DOHH2 (cell line): ENCODE measurements around the gene KRT76.

Experiments used
- EZH2phosphoT487 ChIP-seq: fragments of 200-600 bp; sonication (generic); IDR thresholded peaks from 2 replicates; pipeline ENCODE4 v1.6.1; 2017; ENCODE audit warnings: borderline replicate concordance, mild to moderate bottlenecking, antibody characterized with exemption, low read length, moderate library complexity, mixed read lengths
- TF ChIP-seq, protein P1 (sequence below): fragments of 200-600 bp; sonication (generic); IDR thresholded peaks from one replicate; pipeline ENCODE4 v1.5.1; 2014; ENCODE audit warnings: antibody characterized with exemption, mild to moderate bottlenecking, low read depth, low read length; ENCODE audit not compliant: poor library complexity, severe bottlenecking

GRCh38 chr12:52752516-52752915 lies 24.6 kb downstream of the KRT76 start:
- TF ChIP-seq, protein P1, sequence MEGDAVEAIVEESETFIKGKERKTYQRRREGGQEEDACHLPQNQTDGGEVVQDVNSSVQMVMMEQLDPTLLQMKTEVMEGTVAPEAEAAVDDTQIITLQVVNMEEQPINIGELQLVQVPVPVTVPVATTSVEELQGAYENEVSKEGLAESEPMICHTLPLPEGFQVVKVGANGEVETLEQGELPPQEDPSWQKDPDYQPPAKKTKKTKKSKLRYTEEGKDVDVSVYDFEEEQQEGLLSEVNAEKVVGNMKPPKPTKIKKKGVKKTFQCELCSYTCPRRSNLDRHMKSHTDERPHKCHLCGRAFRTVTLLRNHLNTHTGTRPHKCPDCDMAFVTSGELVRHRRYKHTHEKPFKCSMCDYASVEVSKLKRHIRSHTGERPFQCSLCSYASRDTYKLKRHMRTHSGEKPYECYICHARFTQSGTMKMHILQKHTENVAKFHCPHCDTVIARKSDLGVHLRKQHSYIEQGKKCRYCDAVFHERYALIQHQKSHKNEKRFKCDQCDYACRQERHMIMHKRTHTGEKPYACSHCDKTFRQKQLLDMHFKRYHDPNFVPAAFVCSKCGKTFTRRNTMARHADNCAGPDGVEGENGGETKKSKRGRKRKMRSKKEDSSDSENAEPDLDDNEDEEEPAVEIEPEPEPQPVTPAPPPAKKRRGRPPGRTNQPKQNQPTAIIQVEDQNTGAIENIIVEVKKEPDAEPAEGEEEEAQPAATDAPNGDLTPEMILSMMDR, result no peak
- TF ChIP-seq EZH2phosphoT487, result no peak
